GM19238 (cell line): Measurements from ENCODE around the gene GTF2A2.
"Not testable (repeated sequence)": the region's sequence is repeated elsewhere in the genome, so short reads cannot be mapped to it uniquely, and the experiment has no call there.

ENCODE experiments used
- DNase-seq: peaks from one replicate; pipeline ENCODE4 v3.0.0; 2011; ENCODE audit warnings: low spot score; ENCODE audit not compliant: insufficient read length

Gene GTF2A2

GRCh38 chr15:59656897-59657634, at the start of gene GTF2A2:
TSS of gene GTF2A2 (minus strand) at chr15:59657515. CDS start at chr15:59652277, 5,238 bp downstream.
- DNase-seq: peak; percentile 87

GRCh38 chr15:59703979-59704796, 46.9 kb upstream of the GTF2A2 start:
- no peak for DNase-seq

DNA sequence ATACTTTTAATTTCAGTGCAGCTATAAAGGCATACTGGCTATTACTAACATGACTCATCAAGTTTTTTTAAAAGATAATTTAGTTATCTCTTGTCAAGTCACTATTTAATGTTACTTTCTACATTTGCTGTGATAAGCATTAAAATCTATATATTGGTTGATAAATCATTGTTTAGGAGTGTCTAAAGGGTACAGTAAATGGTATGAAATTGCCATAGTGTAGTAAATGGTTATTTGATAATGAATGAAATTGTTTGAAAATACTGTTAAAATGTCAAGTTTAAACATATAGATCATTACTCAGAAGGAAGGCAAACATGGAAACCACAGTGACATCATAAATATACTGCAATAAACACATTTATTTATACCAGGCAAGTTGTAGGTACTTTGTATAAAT, 45.0 kb upstream of the GTF2A2 start:
- no peak for DNase-seq

DNA sequence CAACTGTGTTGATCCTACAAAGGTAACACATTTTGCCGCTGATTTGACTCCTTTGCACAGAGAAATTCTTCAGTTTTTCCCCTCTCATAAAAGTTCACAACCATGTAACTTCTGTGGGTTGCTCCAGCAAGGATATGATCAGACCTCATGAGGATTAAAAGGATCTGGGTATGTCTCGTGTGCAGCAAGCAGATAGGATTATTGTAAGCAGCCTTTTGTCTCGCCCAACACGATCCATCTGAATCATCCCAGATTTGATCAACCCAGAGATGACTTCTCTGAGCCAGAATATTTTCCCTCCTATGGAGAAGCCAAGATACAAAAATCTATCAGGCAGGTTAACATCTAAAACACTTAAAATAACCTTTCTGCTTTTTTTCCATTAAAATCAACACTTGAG, 44.6 kb upstream of the GTF2A2 start:
- no peak for DNase-seq

GRCh38 chr15:59699810-59700431, 42.6 kb upstream of the GTF2A2 start:
- no peak for DNase-seq

GRCh38 chr15:59698065-59698464, 40.8 kb upstream of the GTF2A2 start:
- DNase-seq: not testable (repeated sequence)

DNA sequence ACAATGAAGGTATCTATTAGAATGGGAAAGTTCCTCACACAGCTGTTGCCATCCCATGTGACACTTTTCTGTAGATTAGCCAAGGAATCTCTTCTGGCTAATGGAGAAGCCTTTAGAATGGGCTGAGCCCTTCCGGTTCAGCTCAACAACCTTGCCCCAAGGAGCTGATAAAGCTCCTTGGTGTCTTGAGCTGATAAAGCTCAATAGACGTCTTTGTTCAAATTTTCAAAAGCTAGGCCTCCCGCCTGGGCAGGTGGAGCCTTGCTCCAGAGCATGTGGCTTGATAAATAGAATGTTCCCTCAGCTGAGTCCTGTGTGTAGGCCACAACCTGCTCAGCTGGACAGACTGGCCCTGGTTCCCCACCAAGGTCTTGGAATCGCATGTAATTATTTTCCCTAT, 39.0 kb upstream of the GTF2A2 start:
- DNase-seq: no peak

DNA sequence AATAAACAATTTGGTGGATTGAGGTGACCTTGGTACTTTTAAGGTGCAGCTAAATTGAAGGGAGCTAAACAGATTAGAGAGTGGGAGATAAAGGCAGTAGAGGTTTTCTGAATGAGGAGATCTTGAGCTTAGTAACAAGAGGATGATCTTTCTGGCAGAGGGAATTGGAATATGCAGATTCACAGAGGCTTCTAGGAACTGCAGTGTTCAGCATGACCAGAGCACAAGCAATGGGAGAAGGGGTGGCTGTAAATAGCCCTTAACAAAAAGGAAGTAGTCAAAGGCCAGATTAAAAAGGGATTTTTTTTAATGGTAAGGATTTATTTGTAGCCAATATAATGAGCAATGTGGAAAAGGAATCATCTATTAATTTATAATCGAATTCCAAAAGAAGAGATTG, 37.5 kb upstream of the GTF2A2 start:
- DNase-seq: no peak

GRCh38 chr15:59691194-59691805, 34.0 kb upstream of the GTF2A2 start:
- no peak for DNase-seq

GRCh38 chr15:59689626-59690236, 32.4 kb upstream of the GTF2A2 start:
- DNase-seq: no peak

DNA sequence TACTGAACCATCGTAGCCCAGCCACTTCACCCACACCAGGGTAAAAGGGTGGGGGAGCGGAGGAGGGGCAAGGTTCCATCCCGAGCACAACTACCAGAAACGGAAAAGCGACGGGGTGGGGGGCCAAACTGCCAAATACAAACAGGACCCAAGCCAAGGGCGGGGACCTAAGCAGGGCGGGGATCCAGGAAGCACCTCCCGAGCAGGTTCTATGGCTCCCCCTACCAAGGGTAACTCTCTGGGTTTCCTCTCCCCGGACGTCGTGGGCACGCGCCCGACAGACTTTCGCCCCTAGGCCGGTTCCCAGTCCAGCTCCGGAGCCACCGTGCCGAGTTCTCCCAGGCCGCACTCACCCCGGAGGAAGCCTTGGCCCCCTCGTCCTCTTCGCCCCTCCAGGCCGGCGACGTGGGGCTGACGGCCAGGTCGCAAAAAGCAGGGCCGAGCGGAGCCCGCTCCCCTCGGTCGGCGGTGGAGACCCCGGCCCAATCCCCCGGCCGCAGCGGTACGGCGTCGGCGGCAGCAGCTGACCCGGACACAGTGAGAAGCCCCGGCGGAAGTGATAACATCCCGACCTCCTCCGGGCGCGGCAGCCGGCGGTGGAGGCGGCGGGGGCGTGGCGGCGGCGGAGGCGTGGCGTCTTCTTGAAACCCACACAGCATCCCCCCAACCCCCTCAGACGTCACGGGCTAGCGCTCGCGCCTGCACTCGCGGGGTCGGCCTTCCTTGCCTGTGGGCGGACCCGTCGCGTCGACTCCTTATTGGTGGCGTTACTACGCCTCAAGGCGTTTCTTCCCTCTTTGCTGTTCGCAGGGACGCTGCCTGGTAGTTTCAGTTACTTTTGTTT, 31.7 kb upstream of the GTF2A2 start, which contains the start of gene BNIP2:
BNIP2 (minus strand) TSS at position 539 of the 844 bp plus-strand sequence. CDS start 6,863 bp downstream, outside the sequence.
- DNase-seq: peak; percentile 80

DNA sequence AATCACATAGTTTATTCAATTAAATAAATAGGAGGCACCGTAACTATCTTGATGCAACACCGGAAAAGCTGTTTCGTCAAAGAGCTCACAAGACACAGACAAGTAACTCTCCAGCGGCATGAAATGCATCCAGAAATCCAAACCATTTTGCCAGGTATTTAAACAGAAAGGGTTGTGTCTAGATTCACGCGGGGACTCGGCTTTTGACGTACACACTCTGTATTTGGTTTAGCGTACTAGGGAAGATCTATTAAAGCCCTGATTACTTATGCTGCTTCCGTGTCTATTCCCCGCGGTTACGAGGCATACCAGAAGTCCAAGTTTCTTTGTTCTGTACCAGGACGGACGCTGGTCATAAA, 31.1 kb upstream of the GTF2A2 start:
- DNase-seq: no peak

DNA sequence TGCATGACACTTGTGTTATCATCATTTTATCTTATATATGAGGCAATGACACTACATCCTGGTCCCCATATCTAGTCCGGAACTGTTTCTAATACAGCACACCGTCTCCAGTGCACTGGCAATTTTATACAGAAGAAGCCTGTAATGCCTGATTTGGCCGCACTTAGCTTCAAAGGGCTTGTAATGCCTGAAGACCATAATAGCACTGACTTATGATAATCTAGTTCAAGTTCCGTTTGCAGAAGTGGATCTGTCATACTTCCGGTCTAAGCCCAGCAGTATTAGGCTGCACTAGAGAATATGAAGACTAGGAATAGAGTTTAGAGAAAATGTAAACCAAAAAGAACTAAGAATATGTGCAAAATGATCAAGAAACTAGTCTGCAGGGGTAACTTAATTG, 30.5 kb upstream of the GTF2A2 start:
- no peak for DNase-seq

- peak; percentile 15 for DNase-seq
These were observed 29.1 kb upstream of the GTF2A2 start for GRCh38 chr15:59686389-59686788.

GRCh38 chr15:59685737-59686297, 28.5 kb upstream of the GTF2A2 start:
- no peak for DNase-seq

- no peak for DNase-seq
These were observed 23.6 kb upstream of the GTF2A2 start for GRCh38 chr15:59680870-59681269.

DNA sequence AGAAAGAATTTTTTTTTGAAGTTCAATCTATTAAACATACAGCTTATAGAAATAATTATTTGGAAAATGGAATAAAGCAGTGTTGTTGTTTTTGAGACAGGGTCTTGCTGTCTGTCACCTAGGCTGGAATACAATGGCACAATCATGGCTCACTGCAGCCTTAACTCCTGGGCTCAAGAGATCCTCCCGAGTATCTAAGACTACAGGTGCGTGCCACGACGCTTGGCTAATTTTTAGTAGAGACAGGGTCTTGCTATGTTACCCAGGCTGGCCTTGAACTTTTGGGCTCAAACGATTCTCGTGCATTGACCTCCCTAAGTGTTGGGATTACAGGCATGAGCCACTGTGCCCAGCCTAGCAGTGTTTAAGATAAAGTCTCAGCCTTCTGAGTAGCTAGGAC, 23.0 kb upstream of the GTF2A2 start:
- no peak for DNase-seq

- DNase-seq: no peak
These were observed 21.3 kb upstream of the GTF2A2 start for GRCh38 chr15:59678620-59679019.

DNA sequence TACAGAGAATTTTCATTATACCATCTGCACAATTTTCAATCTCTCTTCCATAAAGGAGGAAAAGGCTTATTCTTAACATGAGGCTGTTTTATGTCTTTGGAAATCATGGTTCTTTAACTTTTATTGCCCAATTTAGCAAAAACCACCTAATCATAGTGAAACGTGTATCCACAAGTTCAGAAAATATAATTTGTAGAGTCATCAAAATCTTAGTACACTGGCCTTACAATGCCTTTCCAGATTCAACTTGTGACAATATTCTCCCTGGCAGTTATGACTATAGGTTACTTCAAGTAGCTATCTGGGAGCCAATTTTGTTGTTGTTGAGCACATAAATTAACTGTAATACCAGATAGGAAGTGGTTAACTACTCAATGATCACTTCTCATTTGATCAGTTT, 20.9 kb upstream of the GTF2A2 start:
- no peak for DNase-seq

GRCh38 chr15:59676565-59676964, 19.2 kb upstream of the GTF2A2 start:
- no peak for DNase-seq
